Gastrocnemius medialis (tissue), 4 donors: ENCODE data around the gene MAD2L2. TPM values are rescaled to one million over a fixed set of nuclear protein-coding genes. Genes with fewer than 3 reads are reported as not detected.

ENCODE experiments used
- ATAC-seq, 2 donors: fragments of 150-250 bp; one replicate each; pipeline ENCODE4 v1.9.1; 2016
- DNase-seq, 2 donors: peaks; one replicate each; pipeline ENCODE4 v3.0.0-alpha.2; 2019
- H3K27ac ChIP-seq, 4 donors: fragments of 200-600 bp; sonication (generic); 1 replicate in 1 of 4; 2 replicates in 3 of 4; pipeline ENCODE4 v1.5.1; 2016 to 2018; ENCODE audit warnings: mild to moderate bottlenecking in 2 of 4, moderate library complexity in 1 of 4
- H3K27me3 ChIP-seq, 3 donors: fragments of 200-600 bp; sonication (generic) in 2 of 3; 1 replicate in 1 of 3; 2 replicates in 2 of 3; pipeline versions ENCODE4 v1.5.1 to v1.6.0; 2016 to 2019; ENCODE audit warnings: mild to moderate bottlenecking in 1 of 3, moderate library complexity in 1 of 3
- H3K36me3 ChIP-seq, 2 donors: fragments of 200-600 bp; sonication (generic) in 1 of 2; one replicate each; pipeline ENCODE4 v1.5.1; 2017 to 2018
- H3K4me1 ChIP-seq, 2 donors: fragments of 200-600 bp; sonication (generic) in 1 of 2; one replicate each; pipeline ENCODE4 v1.5.1; 2016 to 2017; ENCODE audit warnings: mild to moderate bottlenecking in 2 of 2
- H3K4me3 ChIP-seq, 4 donors: fragments of 200-600 bp; sonication (generic) in 3 of 4; 1 replicate in 1 of 4; 2 replicates in 3 of 4; pipeline ENCODE4 v1.5.1; 2016 to 2019; ENCODE audit warnings: mild to moderate bottlenecking in 2 of 4
- H3K9me3 ChIP-seq, 3 donors: fragments of 200-600 bp; sonication (generic) in 2 of 3; 1 replicate in 1 of 3; 2 replicates in 2 of 3; pipeline ENCODE4 v1.5.1; 2016 to 2019
- CTCF ChIP-seq, 5 experiments: fragments of 450-650 bp in 3 of 5; fragments of 200-600 bp in 2 of 5; sonication (generic) in 2 of 5; IDR thresholded peaks in 4 of 5; conservative IDR thresholded peaks in 1 of 5; 1 replicate in 4 of 5; 2 replicates in 1 of 5; pipeline ENCODE4 v1.5.1; 2016 to 2019; ENCODE audit warnings: antibody characterized with exemption in 5 of 5, mild to moderate bottlenecking in 3 of 5, moderate library complexity in 3 of 5
- POLR2A ChIP-seq, 2 donors: fragments of 450-650 bp; IDR thresholded peaks; one replicate each; pipeline ENCODE4 v1.6.1; 2017; ENCODE audit warnings: antibody characterized with exemption in 2 of 2, mild to moderate bottlenecking in 2 of 2, moderate library complexity in 2 of 2
- in situ Hi-C, 4 donors: fragments of 200-750 bp; cut with MboI; loops; one replicate each; pipeline versions ENCODE4 v1.15.0 to v1.8.0; 2017; ENCODE audit warnings: low sequenced_read_pairs in 4 of 4
- intact Hi-C: fragments of 100-400 bp; cut with DNase I; formaldehyde crosslinking; loops from one replicate; pipeline ENCODE4 v1.15.1; 2023; ENCODE audit warnings: low total_unique reads
- total RNA-seq, 4 donors: library from RNA; depleted of rRNA; stranded (reverse); fragments of >200 nt; gene quantifications; one replicate each; pipeline versions ENCODE4 v1.1.0 to v1.2.3, GENCODE V29; 2016

MAD2L2 gene
- total RNA-seq, 4 donors from 2014 or later: 41.2 to 57.4 (median 46.9) TPM

DNA sequence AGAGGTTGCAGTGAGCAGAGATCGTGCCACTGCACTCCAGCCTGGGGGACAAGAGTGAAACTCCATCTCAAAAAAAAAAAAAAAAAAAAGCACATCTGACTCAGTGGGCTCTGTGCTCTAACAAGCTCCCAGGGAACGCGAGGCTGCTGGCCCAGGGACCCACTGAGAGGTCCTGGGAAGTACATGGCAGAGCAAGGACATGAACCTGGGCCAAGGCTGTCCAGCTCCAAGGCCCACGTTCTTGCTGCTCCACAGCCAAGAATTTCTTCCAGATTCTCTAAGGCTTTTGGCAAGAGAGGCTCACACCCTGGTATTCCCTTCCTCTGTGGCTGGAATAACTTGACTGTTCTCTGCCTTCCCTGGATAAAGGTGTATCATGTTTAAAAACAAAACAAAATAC lies 39.6 kb upstream of the MAD2L2 start:
- no peaks in the 10 kb centered on the region for H3K27me3 ChIP-seq
- TF ChIP-seq POLR2A (IDR thresholded peaks at IDR 0.05) (no peak), CTCF (IDR thresholded peaks at IDR 0.05 in 4 of 5, conservative IDR thresholded peaks at IDR 0.05 in 1 of 5) (no peak)
- peaks cover 0 to 8% of the 10 kb centered on the region in 2 donors for H3K4me1 ChIP-seq
- DNase-seq (no peak), ATAC-seq (no peak)
- H3K9me3 ChIP-seq: no peaks in the 10 kb centered on the region
- no peaks in the 10 kb centered on the region for H3K36me3 ChIP-seq
- in situ Hi-C loops (no loop called here), intact Hi-C loops (no loop called here)
- no peak overlapping the region for H3K4me3 ChIP-seq
- H3K27ac ChIP-seq: no peak overlapping the region

DNA sequence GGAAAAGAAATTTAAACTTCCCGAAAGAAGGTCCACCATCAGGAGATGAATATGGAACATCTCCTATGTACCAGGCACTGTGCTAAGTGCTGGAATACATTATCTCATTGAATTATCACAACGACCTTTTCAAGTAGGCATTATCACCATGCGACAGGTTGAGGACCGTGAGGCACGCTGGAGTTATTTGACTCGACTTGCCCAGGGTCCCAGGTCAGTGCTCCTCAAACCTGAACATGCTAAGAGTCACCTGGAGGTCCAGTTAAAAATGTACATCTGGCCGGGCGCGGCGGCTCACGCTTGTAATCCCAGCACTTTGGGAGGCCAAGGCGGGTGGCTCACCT lies 39.1 kb upstream of the MAD2L2 start:
- no peaks in the 10 kb centered on the region for H3K36me3 ChIP-seq
- no peaks in the 10 kb centered on the region for H3K27me3 ChIP-seq
- TF ChIP-seq POLR2A (IDR thresholded peaks at IDR 0.05): no peak
- no peak for TF ChIP-seq CTCF (IDR thresholded peaks at IDR 0.05 in 4 of 5, conservative IDR thresholded peaks at IDR 0.05 in 1 of 5)
- H3K27ac ChIP-seq: no peak overlapping the region
- peak overlapping the region in 2 of 4 donors; percentile 47 to 53 for H3K4me3 ChIP-seq
- DNase-seq: no peak
- H3K9me3 ChIP-seq: no peaks in the 10 kb centered on the region
- intact Hi-C loops: no loop called here
- in situ Hi-C loops: no loop called here
- ATAC-seq: no peak
- peaks cover 0 to 8% of the 10 kb centered on the region in 2 donors for H3K4me1 ChIP-seq

DNA sequence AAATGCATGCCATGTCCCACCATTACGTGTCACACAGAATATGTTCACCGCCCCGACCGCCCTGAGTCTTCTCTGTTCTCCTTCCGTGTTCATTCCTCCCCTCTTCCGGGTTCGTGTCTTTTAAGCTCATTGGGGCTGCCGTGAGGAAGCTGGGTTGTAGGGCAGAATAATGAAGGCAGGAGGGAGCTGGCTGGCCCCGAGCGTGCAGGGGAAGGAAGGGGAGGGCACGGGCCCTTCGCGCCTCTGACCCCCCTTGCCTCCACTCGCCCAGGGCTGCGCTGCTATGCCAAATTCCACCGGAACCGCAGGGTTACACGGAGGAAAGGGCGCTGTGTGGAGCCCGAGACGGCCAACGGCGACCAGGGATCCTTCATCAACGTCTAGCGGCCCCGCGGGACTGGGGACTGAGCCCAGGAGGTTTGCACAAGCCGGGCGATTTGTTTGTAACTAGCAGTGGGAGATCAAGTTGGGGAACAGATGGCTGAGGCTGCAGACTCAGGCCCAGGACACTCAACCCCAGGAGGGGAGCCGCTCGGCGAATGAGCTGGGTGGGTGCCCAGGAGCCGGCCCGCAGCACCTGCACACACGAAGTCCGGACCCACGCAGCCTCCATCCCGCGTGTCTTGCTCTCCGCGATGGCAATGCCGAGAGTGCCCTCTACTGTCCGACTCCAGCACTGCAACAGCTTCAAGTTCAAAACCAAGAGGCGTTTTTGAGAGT lies 38.5 kb upstream of the MAD2L2 start:
- H3K4me3 ChIP-seq: peak overlapping the region; percentile 29 to 55 (median 50)
- TF ChIP-seq CTCF (IDR thresholded peaks at IDR 0.05 in 4 of 5, conservative IDR thresholded peaks at IDR 0.05 in 1 of 5) (peak; percentile 73 to 96 (median 88)), POLR2A (IDR thresholded peaks at IDR 0.05) (no peak)
- H3K27me3 ChIP-seq: no peaks in the 10 kb centered on the region
- intact Hi-C loops (loop anchor here (1.0 kb wide), 3 partner anchors 30 to 69 kb away; partner anchors contain the start of gene FBXO6), in situ Hi-C loops (loop anchor here (5.0 to 10.0 kb wide), 2 partner anchors 55 to 57 kb away; partner anchors contain the start of gene FBXO6 (in 4 of the 4))
- ATAC-seq (peak; percentile 65 to 69), DNase-seq (peak; percentile 47 to 67)
- no peak overlapping the region for H3K27ac ChIP-seq
- no peaks in the 10 kb centered on the region for H3K9me3 ChIP-seq
- peaks cover 0 to 8% of the 10 kb centered on the region in 2 donors for H3K4me1 ChIP-seq
- H3K36me3 ChIP-seq: no peaks in the 10 kb centered on the region

DNA sequence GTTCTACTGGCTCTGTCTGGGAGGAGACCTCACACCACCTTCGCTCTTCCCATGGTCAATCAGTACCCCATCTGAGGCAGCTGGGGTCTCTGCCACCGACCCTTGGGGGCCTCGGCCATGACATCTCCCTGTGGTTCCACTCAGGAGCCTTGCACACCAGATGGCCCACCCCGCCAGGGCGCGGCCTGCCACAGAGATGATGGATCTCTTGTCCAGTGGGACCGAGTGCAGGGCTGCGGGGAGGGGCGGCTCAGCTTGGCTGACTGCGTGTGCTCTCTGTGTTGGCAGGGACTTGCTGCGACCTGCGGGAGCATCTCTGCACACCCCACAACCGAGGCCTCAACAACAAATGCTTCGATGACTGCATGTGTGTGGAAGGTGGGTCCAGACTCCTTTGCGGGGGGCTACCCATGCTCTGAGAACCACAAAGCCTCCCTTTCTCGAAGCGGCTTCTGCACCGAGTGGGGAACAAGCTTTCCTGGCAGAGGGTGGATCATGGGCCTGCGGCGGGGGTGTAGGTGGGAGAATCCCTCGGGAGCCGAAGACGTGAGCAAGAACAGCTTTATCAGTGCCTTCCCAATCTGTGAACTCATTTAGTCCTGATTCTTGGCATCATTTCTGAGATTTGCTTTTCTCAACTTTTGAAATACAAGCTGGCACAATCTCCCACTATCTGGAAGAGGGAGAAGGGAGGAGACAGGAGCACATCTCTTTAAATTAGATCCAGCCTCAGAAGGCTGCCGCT lies 34.1 kb upstream of the MAD2L2 start:
- no peak overlapping the region for H3K27ac ChIP-seq
- H3K4me3 ChIP-seq: no peak overlapping the region
- peaks cover 0 to 5% of the 10 kb centered on the region in 2 donors for H3K4me1 ChIP-seq
- in situ Hi-C loops (loop anchor here (5.0 to 10.0 kb wide), 2 partner anchors 50 to 53 kb away; partner anchors contain the start of gene FBXO6 (in 4 of the 4)), intact Hi-C loops (no loop called here)
- DNase-seq (no peak), ATAC-seq (no peak)
- no peak for TF ChIP-seq CTCF (IDR thresholded peaks at IDR 0.05 in 4 of 5, conservative IDR thresholded peaks at IDR 0.05 in 1 of 5)
- no peak for TF ChIP-seq POLR2A (IDR thresholded peaks at IDR 0.05)
- peaks cover 0 to 13% (median 0%) of the 10 kb centered on the region in 3 donors for H3K27me3 ChIP-seq
- H3K36me3 ChIP-seq: no peaks in the 10 kb centered on the region
- no peaks in the 10 kb centered on the region for H3K9me3 ChIP-seq
